Calu3 (cell line): Measurements from ENCODE around the gene LRPAP1. TPM values are rescaled to one million over a fixed set of nuclear protein-coding genes. Genes with fewer than 3 reads are reported as not detected.

Experiments used
- BruUV-seq: library from RNA; stranded (reverse); fragments of 400-500 nt; replicated peaks from 2 replicates; lab custom pipeline; 2021; lab: Mats Ljungman, UMichigan
- CTCF ChIA-PET: fragments of 300-600 bp; sonication (Branson Sonifier 250); formaldehyde crosslinking; loops from one replicate; lab custom pipeline; 2022; ENCODE audit warnings: antibody characterized with exemption; lab: Charles Lee
- DNase-seq: peaks from one replicate; pipeline ENCODE4 v3.0.0; 2022
- H3K27ac Mint-ChIP-seq: one replicate; pipeline ENCODE4 v1.8.0; 2022; ENCODE audit warnings: mixed read lengths; ENCODE audit not compliant: unreplicated experiment
- H3K27me3 Mint-ChIP-seq: one replicate; pipeline ENCODE4 v1.8.0; 2022; ENCODE audit warnings: mixed read lengths; ENCODE audit not compliant: unreplicated experiment
- H3K36me3 Mint-ChIP-seq: one replicate; pipeline ENCODE4 v1.8.0; 2022; ENCODE audit warnings: mild to moderate bottlenecking, moderate library complexity, mixed read lengths; ENCODE audit not compliant: insufficient read depth, unreplicated experiment
- H3K4me1 Mint-ChIP-seq: one replicate; pipeline ENCODE4 v1.8.0; 2022; ENCODE audit warnings: mild to moderate bottlenecking, low read depth, mixed read lengths; ENCODE audit not compliant: unreplicated experiment
- H3K4me3 Mint-ChIP-seq: one replicate; pipeline ENCODE4 v1.8.0; 2022; ENCODE audit warnings: mild to moderate bottlenecking, low read depth, moderate library complexity, mixed read lengths; ENCODE audit not compliant: unreplicated experiment
- H3K9me3 Mint-ChIP-seq: one replicate; pipeline ENCODE4 v1.8.0; 2022; ENCODE audit warnings: low read depth, mixed read lengths; ENCODE audit not compliant: unreplicated experiment
- intact Hi-C: fragments of 100-400 bp; cut with micrococcal nuclease; formaldehyde crosslinking; loops from one replicate; pipeline ENCODE4 v1.10.0; 2022; ENCODE audit not compliant: unreplicated experiment
- total RNA-seq: library from RNA; stranded (reverse); gene quantifications from 2 replicates; pipeline ENCODE4 v1.2.3, GENCODE V29; 2022
- TF ChIP-seq, protein P1 (sequence below): fragments of 200-600 bp; IDR thresholded peaks from one replicate; pipeline ENCODE4 v1.8.0; 2022; ENCODE audit warnings: antibody characterized with exemption; ENCODE audit not compliant: unreplicated experiment

Gene LRPAP1
- total RNA-seq, 1 experiment from 2014 or later: 88.5 TPM

- TF ChIP-seq, protein P1, sequence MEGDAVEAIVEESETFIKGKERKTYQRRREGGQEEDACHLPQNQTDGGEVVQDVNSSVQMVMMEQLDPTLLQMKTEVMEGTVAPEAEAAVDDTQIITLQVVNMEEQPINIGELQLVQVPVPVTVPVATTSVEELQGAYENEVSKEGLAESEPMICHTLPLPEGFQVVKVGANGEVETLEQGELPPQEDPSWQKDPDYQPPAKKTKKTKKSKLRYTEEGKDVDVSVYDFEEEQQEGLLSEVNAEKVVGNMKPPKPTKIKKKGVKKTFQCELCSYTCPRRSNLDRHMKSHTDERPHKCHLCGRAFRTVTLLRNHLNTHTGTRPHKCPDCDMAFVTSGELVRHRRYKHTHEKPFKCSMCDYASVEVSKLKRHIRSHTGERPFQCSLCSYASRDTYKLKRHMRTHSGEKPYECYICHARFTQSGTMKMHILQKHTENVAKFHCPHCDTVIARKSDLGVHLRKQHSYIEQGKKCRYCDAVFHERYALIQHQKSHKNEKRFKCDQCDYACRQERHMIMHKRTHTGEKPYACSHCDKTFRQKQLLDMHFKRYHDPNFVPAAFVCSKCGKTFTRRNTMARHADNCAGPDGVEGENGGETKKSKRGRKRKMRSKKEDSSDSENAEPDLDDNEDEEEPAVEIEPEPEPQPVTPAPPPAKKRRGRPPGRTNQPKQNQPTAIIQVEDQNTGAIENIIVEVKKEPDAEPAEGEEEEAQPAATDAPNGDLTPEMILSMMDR: no peak
- no peaks in the 10 kb centered on the region for H3K4me1 Mint-ChIP-seq
- BruUV-seq: no TSS peak
- H3K27ac Mint-ChIP-seq: no peak overlapping the region
- CTCF ChIA-PET: interaction anchor here (0.6 kb wide), 1 partner anchor 301 kb away, joined by 10 read pairs; no protein-coding TSS in a partner anchor
- no peaks in the 10 kb centered on the region for H3K27me3 Mint-ChIP-seq
- H3K36me3 Mint-ChIP-seq: peaks cover 23% of the 10 kb centered on the region
- no peak for DNase-seq
- H3K4me3 Mint-ChIP-seq: no peak overlapping the region
- intact Hi-C loops: no loop called here
- no peaks in the 10 kb centered on the region for H3K9me3 Mint-ChIP-seq
Observed at GRCh38 chr4:3482707-3483106, 49.5 kb downstream of the LRPAP1 start.

DNA sequence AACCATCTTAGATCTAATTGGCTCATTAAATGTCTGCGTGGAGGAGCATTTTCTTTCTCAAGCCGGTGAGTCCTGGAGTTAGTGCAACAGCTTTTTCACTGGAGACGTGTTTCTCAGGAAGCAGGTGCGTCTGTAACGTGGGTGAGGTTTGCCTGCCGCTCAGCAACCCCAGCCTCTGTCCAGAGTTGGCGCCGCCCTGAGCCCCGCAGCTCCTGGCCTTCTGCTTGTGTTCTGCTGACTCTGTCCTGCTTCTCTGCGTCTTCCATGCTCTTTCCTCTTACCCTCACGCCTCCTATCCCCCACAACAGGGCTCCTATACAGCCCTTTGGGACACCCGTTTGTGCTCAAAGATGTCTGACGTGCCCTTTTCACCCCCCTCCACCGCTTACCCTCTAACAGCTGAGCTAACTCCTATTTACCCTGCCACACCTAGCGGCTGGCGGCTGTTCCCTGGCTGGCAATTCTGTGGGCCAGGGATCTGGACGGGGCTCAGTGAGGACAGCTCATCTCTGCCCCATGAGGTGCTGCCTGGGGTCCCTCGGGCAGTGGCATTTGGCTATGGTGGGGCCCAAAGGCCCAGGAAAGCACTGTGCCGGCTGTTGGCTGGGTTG, 50.3 kb downstream of the LRPAP1 start:
- BruUV-seq: no TSS peak
- Mint-ChIP-seq H3K4me3 (no peak overlapping the region), H3K4me1 (no peaks in the 10 kb centered on the region), H3K27me3 (no peaks in the 10 kb centered on the region), H3K27ac (no peak overlapping the region), H3K9me3 (no peaks in the 10 kb centered on the region), H3K36me3 (peaks cover 23% of the 10 kb centered on the region)
- TF ChIP-seq, protein P1: no peak
- DNase-seq: no peak
- intact Hi-C loops: no loop called here
- CTCF ChIA-PET: interaction anchor here (0.6 kb wide), 1 partner anchor 302 kb away, joined by 10 read pairs; no protein-coding TSS in a partner anchor

DNA sequence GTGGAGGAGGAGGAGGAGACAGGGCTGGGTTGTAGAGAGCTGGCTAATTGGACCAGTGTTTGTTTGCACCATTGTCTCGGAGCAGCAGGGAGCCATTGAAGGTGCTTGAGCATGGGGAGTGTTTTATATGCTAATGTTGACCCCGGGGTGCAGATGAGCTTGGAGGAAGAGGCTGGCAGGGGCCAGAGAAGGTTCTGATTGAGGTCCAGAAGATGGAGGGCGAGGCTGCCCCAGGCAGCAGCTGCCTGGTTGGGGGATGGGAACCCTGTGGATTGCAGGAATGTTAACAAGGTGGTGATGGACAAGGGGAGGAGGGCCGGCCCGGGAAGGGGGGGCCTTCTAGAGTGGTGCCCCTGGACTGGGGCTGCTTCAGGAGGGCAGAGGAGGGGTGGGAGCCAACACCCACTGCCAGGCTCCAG, 51.1 kb downstream of the LRPAP1 start:
- H3K36me3 Mint-ChIP-seq: peaks cover 20% of the 10 kb centered on the region
- TF ChIP-seq, protein P1: no peak
- H3K4me1 Mint-ChIP-seq: no peaks in the 10 kb centered on the region
- no peak for DNase-seq
- intact Hi-C loops: no loop called here
- no peak overlapping the region for H3K27ac Mint-ChIP-seq
- CTCF ChIA-PET: interaction anchor here (0.9 to 1.2 kb wide), 4 partner anchors 11 to 400 kb away, joined by 3 to 7 read pairs (median 4); no protein-coding TSS in a partner anchor
- no peaks in the 10 kb centered on the region for H3K9me3 Mint-ChIP-seq
- H3K27me3 Mint-ChIP-seq: no peaks in the 10 kb centered on the region
- BruUV-seq: no TSS peak
- no peak overlapping the region for H3K4me3 Mint-ChIP-seq

DNA sequence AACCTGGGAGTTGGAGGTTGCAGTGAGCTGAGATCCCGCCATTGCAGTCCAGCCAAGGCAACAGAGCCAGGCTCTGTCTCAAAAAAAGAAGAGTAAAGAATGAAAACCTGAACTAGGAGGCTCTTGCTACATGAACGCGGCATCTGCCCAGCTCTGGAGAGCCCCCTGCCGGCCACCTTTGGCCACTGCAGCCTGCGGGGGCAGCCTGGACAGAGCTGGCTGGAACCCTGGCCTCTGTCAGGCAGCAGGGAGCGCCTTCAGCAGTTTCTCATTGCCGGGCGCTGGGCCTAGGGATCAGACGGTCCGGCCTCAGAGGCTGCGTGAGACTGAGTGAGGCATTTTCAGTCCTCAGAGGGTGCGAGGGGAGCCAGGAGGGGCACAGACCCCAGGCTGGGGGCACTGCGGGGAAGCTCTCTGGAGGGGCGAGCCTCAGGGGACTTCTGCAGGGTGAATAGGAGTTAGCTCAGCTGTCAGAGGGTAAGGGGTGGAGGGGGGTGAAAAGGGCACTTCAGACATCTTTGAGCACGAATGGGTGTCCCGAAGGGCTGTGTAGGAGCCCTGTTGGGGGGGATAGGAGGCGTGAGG, 51.6 kb downstream of the LRPAP1 start:
- Mint-ChIP-seq H3K27ac (no peak overlapping the region), H3K4me3 (no peak overlapping the region), H3K4me1 (no peaks in the 10 kb centered on the region), H3K9me3 (no peaks in the 10 kb centered on the region), H3K27me3 (no peaks in the 10 kb centered on the region), H3K36me3 (peaks cover 19% of the 10 kb centered on the region)
- CTCF ChIA-PET: interaction anchor here (0.9 to 1.2 kb wide), 4 partner anchors 10 to 400 kb away, joined by 3 to 7 read pairs (median 4); no protein-coding TSS in a partner anchor
- BruUV-seq: no TSS peak
- intact Hi-C loops: loop anchor here (1.0 kb wide), 1 partner anchor 134 kb away; no protein-coding TSS in a partner anchor
- peak; percentile 86 for DNase-seq
- TF ChIP-seq, protein P1: peak; percentile 86
